A549 (cell line): ENCODE data around the gene SCN2B. TPM values are rescaled to one million over a fixed set of nuclear protein-coding genes. Genes with fewer than 3 reads are reported as not detected.
A peak's percentile ranks its signal among the peaks of the same experiment; 100 is the strongest.
"Not testable (repeated sequence)": the region's sequence is repeated elsewhere in the genome, so short reads cannot be mapped to it uniquely, and the experiment has no call there.

ENCODE experiments used
- ATAC-seq, 2 experiments: fragments of 200-7000 bp in 1 of 2; fragments of >200 bp in 1 of 2; cut with Nextera tagmentation in 1 of 2; cut with Tn5 transposase in 1 of 2; 3 replicates each; pipeline versions ENCODE4 v1.8.0 to v1.9.1; 2018 to 2020; ENCODE audit warnings: mild to moderate bottlenecking in 1 of 2, moderate library complexity in 1 of 2
- CTCF ChIA-PET: fragments of 300-600 bp; sonication (Branson Sonifier 250); formaldehyde crosslinking; extraction: SDS; loops from one replicate; lab custom pipeline; 2021; ENCODE audit warnings: antibody characterized with exemption, inconsistent platforms; lab: Yijun Ruan, JAX
- POLR2A ChIA-PET: fragments of 350-600 bp; formaldehyde crosslinking; extraction: SDS; loops from one replicate; lab custom pipeline; 2021; ENCODE audit warnings: antibody characterized with exemption, inconsistent platforms; lab: Yijun Ruan, JAX
- DNase-seq, 2 experiments: peaks; one replicate each; pipeline versions ENCODE4 v3.0.0 to v3.0.0-alpha.2; 2011 to 2016; ENCODE audit warnings: low read depth in 1 of 2, low spot score in 1 of 2
- FAIRE-seq: peaks from 2 replicates; lab custom pipeline; 2011; peaks lifted over from hg19 to GRCh38; lab: Jason Lieb, UNC
- H3K27ac ChIP-seq, 2 experiments: fragments of >200 bp; sonication (Bioruptor Twin); formaldehyde crosslinking; 3 replicates each; pipeline ENCODE4 v1.5.1; 2016 to 2017
- H3K4me1 ChIP-seq: fragments of >200 bp; sonication (Bioruptor Twin); formaldehyde crosslinking; 3 replicates; pipeline ENCODE4 v1.6.1; 2016
- H3K4me2 ChIP-seq: fragments of >200 bp; sonication (Bioruptor Twin); formaldehyde crosslinking; 3 replicates; pipeline ENCODE4 v1.6.1; 2016
- H3K4me3 ChIP-seq: fragments of >200 bp; sonication (Bioruptor Twin); formaldehyde crosslinking; 3 replicates; pipeline ENCODE4 v1.5.1; 2016
- H3K9me3 ChIP-seq: fragments of >200 bp; sonication (Bioruptor Twin); formaldehyde crosslinking; 3 replicates; pipeline ENCODE4 v1.6.1; 2016
- ESRRA ChIP-seq: fragments of 150-350 bp; IDR thresholded peaks from 2 replicates; pipeline ENCODE4 v1.6.1; 2014; ENCODE audit warnings: mild to moderate bottlenecking, low read length, borderline replicate concordance
- FOXS1 ChIP-seq: fragments of 250-450 bp; sonication (Bioruptor Pico); IDR thresholded peaks from 2 replicates; pipeline ENCODE4 v1.5.0; 2020; ENCODE audit warnings: mild to moderate bottlenecking, moderate library complexity
- JUNB ChIP-seq: fragments of >200 bp; sonication (Bioruptor Twin); formaldehyde crosslinking; IDR thresholded peaks from 2 replicates; pipeline ENCODE4 v1.6.1; 2016
- MYC ChIP-seq: IDR thresholded peaks from 2 replicates; pipeline ENCODE4 v1.6.1; 2012; ENCODE audit warnings: mild to moderate bottlenecking, inconsistent platforms, low read length, improper control_type of control experiment, borderline replicate concordance
- NFE2L2 ChIP-seq: fragments of 150-350 bp; conservative IDR thresholded peaks from 2 replicates; pipeline ENCODE4 v1.6.1; 2014; ENCODE audit warnings: low read length
- NR3C1 ChIP-seq: fragments of >200 bp; sonication (Bioruptor Twin); formaldehyde crosslinking; IDR thresholded peaks from 3 replicates; pipeline ENCODE4 v1.6.1; 2017
- SMC3 ChIP-seq: fragments of >200 bp; sonication (Bioruptor Twin); formaldehyde crosslinking; IDR thresholded peaks from 3 replicates; pipeline ENCODE4 v1.6.1; 2018; ENCODE audit warnings: inconsistent platforms
- ZSCAN20 ChIP-seq: fragments of 250-450 bp; sonication (Bioruptor Pico); IDR thresholded peaks from 2 replicates; pipeline ENCODE4 v1.8.0; 2022; ENCODE audit warnings: mild to moderate bottlenecking, moderate library complexity
- WGBS: methylation state at CpG from one replicate; pipeline ENCODE4 v1.1.6; 2017; ENCODE audit errors: missing lambda C conversion rate; 5-methylcytosine and 5-hydroxymethylcytosine counted together
- polyA plus RNA-seq, 4 experiments: library from polyadenylated mRNA; depleted of rRNA in 3 of 4; stranded (reverse); fragments of >200 nt; fragmentation: RNase III in 1 of 4; extraction: RNeasy Plus Mini Kit Qiagen cat#74134 plus additional on column Dnase treatment in 1 of 4; gene quantifications; 2 replicates in 3 of 4; 3 replicates in 1 of 4; pipeline ENCODE4 v1.2.3, GENCODE V29; 2011 to 2017
- TF ChIP-seq, protein P1 (sequence below): IDR thresholded peaks from 2 replicates; pipeline ENCODE4 v1.6.1; 2012; ENCODE audit warnings: low read depth, borderline replicate concordance
- TF ChIP-seq, protein P2 (sequence below): fragments of >200 bp; sonication (Bioruptor Twin); formaldehyde crosslinking; IDR thresholded peaks from 3 replicates; pipeline ENCODE4 v1.5.1; 2016
- TF ChIP-seq, protein P3 (sequence below): fragments of 450-650 bp; IDR thresholded peaks from 2 replicates; pipeline ENCODE4 v1.6.1; 2014; ENCODE audit warnings: antibody characterized with exemption
- TF ChIP-seq, protein P4 (sequence below): fragments of 250-450 bp; sonication (Bioruptor Pico); IDR thresholded peaks from 2 replicates; pipeline ENCODE4 v1.5.0; 2020; ENCODE audit warnings: low read depth, mild to moderate bottlenecking, moderate library complexity

Gene SCN2B
- polyA plus RNA-seq, 2 of the 4 experiments (the other 2 are of a cell fraction) = not detected

DNA sequence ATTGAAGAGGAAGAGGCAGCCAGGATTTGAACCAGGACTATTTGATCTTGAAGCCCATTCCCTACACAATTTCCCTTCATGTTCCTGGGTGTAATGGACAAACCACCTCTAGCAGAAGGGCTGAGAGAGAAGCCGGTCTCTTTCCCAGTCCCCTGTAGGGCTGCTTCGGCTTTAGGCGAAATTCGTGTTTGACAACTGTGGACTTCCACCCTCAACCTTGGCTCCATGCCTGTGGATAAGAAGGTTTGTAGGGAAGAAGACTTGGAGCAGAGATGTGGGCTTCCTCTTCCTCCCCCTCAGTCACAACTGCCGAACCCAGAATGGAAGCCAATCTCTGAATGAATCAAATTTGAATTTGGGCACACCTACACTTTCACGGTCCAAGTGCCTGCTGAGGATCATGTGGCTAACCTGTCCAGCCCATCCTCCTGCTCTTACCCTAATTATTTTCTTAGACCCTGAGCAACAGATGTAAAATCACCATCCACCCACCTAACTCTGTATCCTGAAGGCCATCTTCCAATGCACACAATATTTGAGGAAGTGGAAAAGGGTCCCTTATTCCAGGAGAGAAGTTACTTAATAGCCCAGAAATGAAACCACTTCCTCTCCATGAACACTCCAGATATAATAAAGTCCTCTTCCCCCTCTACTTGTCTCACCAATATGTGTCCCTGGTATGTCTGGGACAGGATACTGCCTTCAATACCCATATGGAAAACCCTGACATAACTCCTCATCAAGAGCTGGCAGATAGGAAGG, 10.1 kb upstream of the SCN2B start:
- DNase-seq = no peak
- Histone ChIP-seq H3K4me2 (no peak overlapping the region), H3K4me3 (no peak overlapping the region), H3K27ac (no peak overlapping the region), H3K9me3 (no peaks in the 10 kb centered on the region), H3K4me1 (no peaks in the 10 kb centered on the region)
- ChIA-PET CTCF (interaction anchor here (1.8 to 3.2 kb wide), 2 partner anchors 12 to 15 kb away, joined by 10 to 11 read pairs; no protein-coding TSS in a partner anchor), POLR2A (no interaction called here)
- WGBS = 67% methylated on average over 6 of the region's 6 CpGs
- ATAC-seq = no peak
- no peak for FAIRE-seq
- TF ChIP-seq NFE2L2 (no peak), MYC (no peak), SMC3 (no peak)

DNA sequence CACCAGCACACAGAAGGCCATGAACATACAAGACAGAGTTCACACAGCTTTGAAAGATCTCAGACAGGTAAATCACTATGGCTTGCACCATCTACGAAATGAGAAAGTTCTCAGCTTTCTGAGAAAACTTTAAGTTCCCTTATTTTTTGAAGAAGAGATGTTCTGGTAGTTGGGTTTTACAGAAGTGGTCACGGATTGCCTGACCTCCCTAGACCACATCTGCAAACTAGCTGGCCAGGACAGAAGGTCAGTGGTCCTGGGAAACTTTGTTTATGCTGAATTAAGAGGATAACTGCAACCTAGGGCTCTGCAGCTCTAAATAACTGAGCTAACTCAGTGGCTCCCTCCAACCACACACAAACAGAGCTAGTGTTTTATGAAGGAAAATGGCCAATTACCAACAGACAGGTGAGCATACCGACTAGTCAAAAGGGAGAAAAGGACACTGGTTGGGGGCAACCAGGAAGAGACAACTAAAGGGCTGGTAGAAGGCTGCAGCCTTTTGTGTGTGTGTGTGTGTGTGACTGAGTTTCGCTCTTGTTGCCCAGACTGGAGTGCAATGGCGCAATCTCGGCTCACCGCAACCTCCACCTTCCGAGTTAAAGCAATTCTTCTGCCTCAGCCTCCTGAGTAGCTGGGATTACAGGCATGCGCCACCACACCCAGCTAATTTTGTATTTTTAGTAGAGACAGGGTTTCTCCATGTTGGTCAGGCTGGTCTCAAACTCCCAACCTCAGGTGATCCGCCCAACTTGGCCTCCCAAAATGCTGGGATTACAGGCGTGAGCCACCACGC, 8.5 kb upstream of the SCN2B start:
- ATAC-seq = no peak
- Histone ChIP-seq H3K4me3 (no peak overlapping the region), H3K27ac (no peak overlapping the region), H3K9me3 (no peaks in the 10 kb centered on the region), H3K4me2 (no peak overlapping the region), H3K4me1 (peaks cover 4% of the 10 kb centered on the region; the same call in 1 of the 3 replicates)
- DNase-seq = no peak
- CTCF ChIA-PET = interaction anchor here (0.9 to 1.8 kb wide), 3 partner anchors 10 to 14 kb away, joined by 3 to 10 read pairs (median 9); no protein-coding TSS in a partner anchor
- POLR2A ChIA-PET = no interaction called here
- no peak for FAIRE-seq
- TF ChIP-seq NFE2L2 (no peak), ESRRA (no peak), SMC3 (no peak), NR3C1 (no peak)
- TF ChIP-seq, protein P1, sequence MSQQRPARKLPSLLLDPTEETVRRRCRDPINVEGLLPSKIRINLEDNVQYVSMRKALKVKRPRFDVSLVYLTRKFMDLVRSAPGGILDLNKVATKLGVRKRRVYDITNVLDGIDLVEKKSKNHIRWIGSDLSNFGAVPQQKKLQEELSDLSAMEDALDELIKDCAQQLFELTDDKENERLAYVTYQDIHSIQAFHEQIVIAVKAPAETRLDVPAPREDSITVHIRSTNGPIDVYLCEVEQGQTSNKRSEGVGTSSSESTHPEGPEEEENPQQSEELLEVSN = no peak
- TF ChIP-seq, protein P2, sequence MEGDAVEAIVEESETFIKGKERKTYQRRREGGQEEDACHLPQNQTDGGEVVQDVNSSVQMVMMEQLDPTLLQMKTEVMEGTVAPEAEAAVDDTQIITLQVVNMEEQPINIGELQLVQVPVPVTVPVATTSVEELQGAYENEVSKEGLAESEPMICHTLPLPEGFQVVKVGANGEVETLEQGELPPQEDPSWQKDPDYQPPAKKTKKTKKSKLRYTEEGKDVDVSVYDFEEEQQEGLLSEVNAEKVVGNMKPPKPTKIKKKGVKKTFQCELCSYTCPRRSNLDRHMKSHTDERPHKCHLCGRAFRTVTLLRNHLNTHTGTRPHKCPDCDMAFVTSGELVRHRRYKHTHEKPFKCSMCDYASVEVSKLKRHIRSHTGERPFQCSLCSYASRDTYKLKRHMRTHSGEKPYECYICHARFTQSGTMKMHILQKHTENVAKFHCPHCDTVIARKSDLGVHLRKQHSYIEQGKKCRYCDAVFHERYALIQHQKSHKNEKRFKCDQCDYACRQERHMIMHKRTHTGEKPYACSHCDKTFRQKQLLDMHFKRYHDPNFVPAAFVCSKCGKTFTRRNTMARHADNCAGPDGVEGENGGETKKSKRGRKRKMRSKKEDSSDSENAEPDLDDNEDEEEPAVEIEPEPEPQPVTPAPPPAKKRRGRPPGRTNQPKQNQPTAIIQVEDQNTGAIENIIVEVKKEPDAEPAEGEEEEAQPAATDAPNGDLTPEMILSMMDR = no peak
- TF ChIP-seq, protein P3, sequence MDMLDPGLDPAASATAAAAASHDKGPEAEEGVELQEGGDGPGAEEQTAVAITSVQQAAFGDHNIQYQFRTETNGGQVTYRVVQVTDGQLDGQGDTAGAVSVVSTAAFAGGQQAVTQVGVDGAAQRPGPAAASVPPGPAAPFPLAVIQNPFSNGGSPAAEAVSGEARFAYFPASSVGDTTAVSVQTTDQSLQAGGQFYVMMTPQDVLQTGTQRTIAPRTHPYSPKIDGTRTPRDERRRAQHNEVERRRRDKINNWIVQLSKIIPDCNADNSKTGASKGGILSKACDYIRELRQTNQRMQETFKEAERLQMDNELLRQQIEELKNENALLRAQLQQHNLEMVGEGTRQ = no peak
- 61% methylated on average over 11 of the region's 12 CpGs for WGBS

DNA sequence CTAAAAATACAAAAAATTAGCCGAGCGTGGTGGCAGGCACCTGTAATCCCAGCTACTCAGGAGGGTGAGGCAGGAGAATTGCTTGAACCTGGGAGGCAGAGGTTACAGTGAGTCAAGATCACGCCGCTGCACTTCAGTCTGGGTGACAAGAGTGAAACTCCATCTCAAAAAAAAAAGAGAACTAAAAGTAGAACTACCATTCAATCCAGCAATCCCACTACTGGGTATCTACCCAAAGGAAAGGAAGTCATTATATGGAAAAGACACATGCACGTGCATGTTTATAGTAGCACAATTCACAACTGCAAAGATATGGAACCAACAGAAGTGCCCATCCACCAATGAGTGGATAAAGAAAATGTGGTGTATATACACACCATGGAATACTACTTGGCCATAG, 7.3 kb upstream of the SCN2B start:
- H3K4me2 ChIP-seq = not testable (repeated sequence)

DNA sequence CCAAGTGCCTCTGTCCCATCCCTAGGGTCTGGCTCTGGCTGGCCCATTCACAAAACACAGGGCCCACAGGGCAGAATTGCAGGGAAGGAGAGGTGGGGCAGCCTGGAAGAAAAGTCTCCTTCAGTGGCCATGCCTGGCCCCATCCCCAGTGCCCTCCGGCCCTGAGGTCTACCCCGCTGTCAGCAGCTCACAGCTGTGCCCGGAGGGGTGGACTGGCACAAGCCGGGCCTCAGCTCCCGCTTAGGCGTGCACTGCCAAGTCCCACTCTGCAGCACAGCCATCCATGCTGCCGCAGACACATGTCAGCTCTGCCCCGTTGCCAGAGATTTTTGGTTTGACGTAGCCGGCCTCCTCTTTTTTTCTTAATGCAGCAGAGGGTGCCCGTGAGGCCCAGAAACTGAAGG, 3.9 kb upstream of the SCN2B start:
- H3K27ac ChIP-seq = peak overlapping the region in 1 of 2 experiments; percentile 68; a peak in 2 of 6 replicates
- ChIA-PET CTCF (interaction anchor here (0.8 to 4.1 kb wide), 3 partner anchors 10 to 21 kb away, joined by 3 to 45 read pairs (median 14); no protein-coding TSS in a partner anchor), POLR2A (no interaction called here)
- H3K4me1 ChIP-seq = peaks cover 11% of the 10 kb centered on the region
- peak in 1 of 2 experiments; percentile 18 for DNase-seq
- no peak overlapping the region for H3K4me2 ChIP-seq
- H3K9me3 ChIP-seq = no peaks in the 10 kb centered on the region
- TF ChIP-seq ZSCAN20 (CRISPR knock-in tag) = no peak
- no peak for TF ChIP-seq JUNB
- TF ChIP-seq, protein P4, sequence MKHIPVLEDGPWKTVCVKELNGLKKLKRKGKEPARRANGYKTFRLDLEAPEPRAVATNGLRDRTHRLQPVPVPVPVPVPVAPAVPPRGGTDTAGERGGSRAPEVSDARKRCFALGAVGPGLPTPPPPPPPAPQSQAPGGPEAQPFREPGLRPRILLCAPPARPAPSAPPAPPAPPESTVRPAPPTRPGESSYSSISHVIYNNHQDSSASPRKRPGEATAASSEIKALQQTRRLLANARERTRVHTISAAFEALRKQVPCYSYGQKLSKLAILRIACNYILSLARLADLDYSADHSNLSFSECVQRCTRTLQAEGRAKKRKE (CRISPR knock-in tag) = no peak
- no peak for TF ChIP-seq FOXS1 (CRISPR knock-in tag)
- no peak overlapping the region for H3K4me3 ChIP-seq
- WGBS = 46% methylated on average over 9 of the region's 11 CpGs
- FAIRE-seq = no peak
- peak; percentile 77 to 85 for ATAC-seq

More for the DNA sequence above, 7.3 kb upstream of the SCN2B start:
- WGBS = 61% methylated on average over 5 of the region's 5 CpGs
- H3K4me1 ChIP-seq, H3K4me3 ChIP-seq, FAIRE-seq, CTCF ChIA-PET, ATAC-seq, DNase-seq, H3K27ac ChIP-seq, POLR2A ChIA-PET, H3K9me3 ChIP-seq: not testable (repeated sequence)
